NCI-H1092 (cell line): ENCODE data around the gene GABRR2.

Source experiments
- DNase-seq: peaks from one replicate; lab custom pipeline; 2025; lab: John Stamatoyannopoulos, UW

GABRR2 gene

GRCh38 chr6:89291256-89291819 is 23.8 kb downstream of the GABRR2 start:
- DNase-seq: no peak

- no peak for DNase-seq
Measured at GRCh38 chr6:89290401-89291155, 24.5 kb downstream of the GABRR2 start.

- no peak for DNase-seq
Measured at GRCh38 chr6:89289710-89290109, 25.4 kb downstream of the GABRR2 start.

GRCh38 chr6:89287351-89288028 is 27.6 kb downstream of the GABRR2 start:
- no peak for DNase-seq

GRCh38 chr6:89286516-89286915 is 28.6 kb downstream of the GABRR2 start:
- no peak for DNase-seq

GRCh38 chr6:89284963-89285735 is 29.9 kb downstream of the GABRR2 start:
- no peak for DNase-seq

- DNase-seq: no peak
Measured at GRCh38 chr6:89284081-89284480, 31.0 kb downstream of the GABRR2 start.

- DNase-seq: no peak
Measured at GRCh38 chr6:89282749-89283148, 32.4 kb downstream of the GABRR2 start.

GRCh38 chr6:89281779-89282246 is 33.3 kb downstream of the GABRR2 start:
- no peak for DNase-seq

- no peak for DNase-seq
Measured at GRCh38 chr6:89278956-89279355, 36.1 kb downstream of the GABRR2 start.

GRCh38 chr6:89275900-89276299 is 39.2 kb downstream of the GABRR2 start:
- DNase-seq: no peak

- DNase-seq: no peak
Measured at GRCh38 chr6:89273816-89274215, 41.3 kb downstream of the GABRR2 start.

GRCh38 chr6:89272596-89272995 is 42.5 kb downstream of the GABRR2 start:
- DNase-seq: no peak

GRCh38 chr6:89270951-89271721 is 44.0 kb downstream of the GABRR2 start:
- no peak for DNase-seq

GRCh38 chr6:89269981-89270380 is 45.1 kb downstream of the GABRR2 start:
- DNase-seq: no peak

- DNase-seq: no peak
Measured at GRCh38 chr6:89269252-89269651, 45.8 kb downstream of the GABRR2 start.

- no peak for DNase-seq
Measured at GRCh38 chr6:89268776-89269175, 46.3 kb downstream of the GABRR2 start.

GRCh38 chr6:89267918-89268317 is 47.2 kb downstream of the GABRR2 start:
- no peak for DNase-seq

GRCh38 chr6:89264296-89264695 is 50.8 kb downstream of the GABRR2 start:
- no peak for DNase-seq

GRCh38 chr6:89260832-89261231 is 54.3 kb downstream of the GABRR2 start:
- DNase-seq: no peak

GRCh38 chr6:89260310-89260709 is 54.8 kb downstream of the GABRR2 start:
- DNase-seq: no peak

- no peak for DNase-seq
Measured at GRCh38 chr6:89258912-89259311, 56.2 kb downstream of the GABRR2 start.
